Neural progenitor cell (in vitro differentiated cells): ENCODE measurements around the gene PDK3. TPM values are rescaled to one million over a fixed set of nuclear protein-coding genes. Genes with fewer than 3 reads are reported as not detected.

ENCODE experiments used
- DNase-seq: peaks from one replicate; pipeline ENCODE4 v3.0.0-alpha.2; 2016; ENCODE audit warnings: low spot score
- H2AFZ ChIP-seq: fragments of 200-600 bp; sonication (generic); replicated peaks from 2 replicates; pipeline ENCODE4 v1.6.1; 2016; ENCODE audit warnings: antibody characterized with exemption
- H3F3A ChIP-seq: fragments of 200-600 bp; sonication (generic); 2 replicates; pipeline ENCODE4 v1.6.1; 2016; ENCODE audit warnings: antibody characterized with exemption, low read depth
- H3K27ac ChIP-seq: fragments of 200-600 bp; sonication (generic); 2 replicates; pipeline ENCODE4 v1.5.1; 2016; ENCODE audit warnings: mild to moderate bottlenecking
- H3K27me3 ChIP-seq: fragments of 200-600 bp; sonication (generic); 2 replicates; pipeline ENCODE4 v1.6.1; 2016; ENCODE audit warnings: mild to moderate bottlenecking, moderate library complexity
- H3K36me3 ChIP-seq: fragments of 200-600 bp; sonication (generic); 2 replicates; pipeline ENCODE4 v1.5.1; 2016
- H3K4me1 ChIP-seq: fragments of 200-600 bp; sonication (generic); 2 replicates; pipeline ENCODE4 v1.6.1; 2016; ENCODE audit warnings: mixed run types
- H3K4me2 ChIP-seq: fragments of 200-600 bp; sonication (generic); 2 replicates; pipeline ENCODE4 v1.6.1; 2016
- H3K4me3 ChIP-seq: fragments of 200-600 bp; sonication (generic); 2 replicates; pipeline ENCODE4 v1.5.1; 2016
- H3K79me2 ChIP-seq: fragments of 200-600 bp; sonication (generic); 2 replicates; pipeline ENCODE4 v1.6.1; 2016; ENCODE audit warnings: low read depth
- H3K9ac ChIP-seq: fragments of 200-600 bp; sonication (generic); 2 replicates; pipeline ENCODE4 v1.6.1; 2016
- H3K9me3 ChIP-seq: fragments of 200-600 bp; sonication (generic); 2 replicates; pipeline ENCODE4 v1.5.1; 2016; ENCODE audit warnings: low read depth
- H4K20me1 ChIP-seq: fragments of 200-600 bp; sonication (generic); 2 replicates; pipeline ENCODE4 v1.6.1; 2016; ENCODE audit warnings: low read depth
- H3K27ac Mint-ChIP-seq: 3 replicates; pipeline ENCODE4 v1.8.0; 2021; ENCODE audit warnings: mixed read lengths
- H3K27me3 Mint-ChIP-seq: 2 replicates; pipeline ENCODE4 v1.8.0; 2022; ENCODE audit warnings: low read depth, mild to moderate bottlenecking, inconsistent platforms, moderate library complexity, mixed read lengths; ENCODE audit not compliant: insufficient read depth
- H3K36me3 Mint-ChIP-seq: 3 replicates; pipeline ENCODE4 v1.8.0; 2021; ENCODE audit warnings: mixed read lengths
- H3K4me1 Mint-ChIP-seq: 3 replicates; pipeline ENCODE4 v1.8.0; 2021; ENCODE audit warnings: mixed read lengths
- H3K4me3 Mint-ChIP-seq: 3 replicates; pipeline ENCODE4 v1.8.0; 2021; ENCODE audit warnings: mild to moderate bottlenecking, moderate library complexity, mixed read lengths
- H3K9me3 Mint-ChIP-seq: 3 replicates; pipeline ENCODE4 v1.8.0; 2020; ENCODE audit warnings: mixed read lengths
- EZH2 ChIP-seq: fragments of 200-600 bp; sonication (generic); IDR thresholded peaks from 2 replicates; pipeline ENCODE4 v1.6.1; 2017; ENCODE audit warnings: antibody characterized with exemption, mild to moderate bottlenecking, moderate library complexity
- EZH2phosphoT487 ChIP-seq: fragments of 200-600 bp; sonication (generic); IDR thresholded peaks from 2 replicates; pipeline ENCODE4 v1.6.1; 2017; ENCODE audit warnings: antibody characterized with exemption
- total RNA-seq: library from RNA; depleted of rRNA; stranded (reverse); fragments of >200 nt; gene quantifications from 2 replicates; pipeline ENCODE4 v1.2.3, GENCODE V29; 2015; ENCODE audit warnings: low replicate concordance
- TF ChIP-seq, protein P1 (sequence below): fragments of 200-600 bp; sonication (generic); IDR thresholded peaks from 2 replicates; pipeline ENCODE4 v1.5.1; 2017; ENCODE audit warnings: antibody characterized with exemption, mild to moderate bottlenecking

PDK3 gene
- total RNA-seq, 1 donor from 2014 or later, result 100 TPM

DNA sequence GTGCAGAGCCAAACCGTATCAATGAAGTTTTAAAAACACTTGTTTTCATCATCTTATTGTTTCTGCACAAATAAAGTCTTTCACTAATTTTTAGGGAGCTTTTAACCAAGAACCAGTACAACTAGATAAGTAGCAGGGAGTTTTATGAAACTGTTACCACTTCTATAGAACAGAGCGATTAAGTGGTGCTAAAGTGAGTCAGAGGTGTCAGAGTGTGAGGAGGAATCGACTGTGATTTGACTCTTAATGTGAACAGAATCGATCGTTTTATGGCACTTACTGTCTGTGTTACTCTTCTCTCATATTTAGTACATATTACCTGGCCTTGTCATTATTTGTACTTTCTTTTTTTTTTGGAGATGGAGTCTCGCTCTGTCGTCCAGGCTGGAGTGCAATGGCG, 43.3 kb downstream of the PDK3 start:
- H3K9me3 Mint-ChIP-seq, result no peaks in the 10 kb centered on the region
- no peak overlapping the region for H3K27ac Mint-ChIP-seq
- H3K36me3 Mint-ChIP-seq, result peaks cover 26% of the 10 kb centered on the region
- H3K4me1 Mint-ChIP-seq, result no peaks in the 10 kb centered on the region
- no peak for TF ChIP-seq EZH2phosphoT487
- no peak for TF ChIP-seq EZH2
- TF ChIP-seq, protein P1, sequence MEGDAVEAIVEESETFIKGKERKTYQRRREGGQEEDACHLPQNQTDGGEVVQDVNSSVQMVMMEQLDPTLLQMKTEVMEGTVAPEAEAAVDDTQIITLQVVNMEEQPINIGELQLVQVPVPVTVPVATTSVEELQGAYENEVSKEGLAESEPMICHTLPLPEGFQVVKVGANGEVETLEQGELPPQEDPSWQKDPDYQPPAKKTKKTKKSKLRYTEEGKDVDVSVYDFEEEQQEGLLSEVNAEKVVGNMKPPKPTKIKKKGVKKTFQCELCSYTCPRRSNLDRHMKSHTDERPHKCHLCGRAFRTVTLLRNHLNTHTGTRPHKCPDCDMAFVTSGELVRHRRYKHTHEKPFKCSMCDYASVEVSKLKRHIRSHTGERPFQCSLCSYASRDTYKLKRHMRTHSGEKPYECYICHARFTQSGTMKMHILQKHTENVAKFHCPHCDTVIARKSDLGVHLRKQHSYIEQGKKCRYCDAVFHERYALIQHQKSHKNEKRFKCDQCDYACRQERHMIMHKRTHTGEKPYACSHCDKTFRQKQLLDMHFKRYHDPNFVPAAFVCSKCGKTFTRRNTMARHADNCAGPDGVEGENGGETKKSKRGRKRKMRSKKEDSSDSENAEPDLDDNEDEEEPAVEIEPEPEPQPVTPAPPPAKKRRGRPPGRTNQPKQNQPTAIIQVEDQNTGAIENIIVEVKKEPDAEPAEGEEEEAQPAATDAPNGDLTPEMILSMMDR, result no peak
- DNase-seq, result no peak
- no peak overlapping the region for H3K4me2 ChIP-seq
- H2AFZ ChIP-seq, result no peak overlapping the region
- H3K79me2 ChIP-seq, result no peaks in the 10 kb centered on the region
- H3K4me1 ChIP-seq, result no peaks in the 10 kb centered on the region
- no peaks in the 10 kb centered on the region for H3F3A ChIP-seq
- no peak overlapping the region for H3K4me3 ChIP-seq
- no peak overlapping the region for H3K4me3 Mint-ChIP-seq
- H4K20me1 ChIP-seq, result no peaks in the 10 kb centered on the region
- no peaks in the 10 kb centered on the region for H3K9me3 ChIP-seq
- no peak overlapping the region for H3K9ac ChIP-seq
- H3K27me3 ChIP-seq, result no peaks in the 10 kb centered on the region
- H3K36me3 ChIP-seq, result no peaks in the 10 kb centered on the region
- H3K27ac ChIP-seq, result no peak overlapping the region
- H3K27me3 Mint-ChIP-seq, result no peaks in the 10 kb centered on the region

DNA sequence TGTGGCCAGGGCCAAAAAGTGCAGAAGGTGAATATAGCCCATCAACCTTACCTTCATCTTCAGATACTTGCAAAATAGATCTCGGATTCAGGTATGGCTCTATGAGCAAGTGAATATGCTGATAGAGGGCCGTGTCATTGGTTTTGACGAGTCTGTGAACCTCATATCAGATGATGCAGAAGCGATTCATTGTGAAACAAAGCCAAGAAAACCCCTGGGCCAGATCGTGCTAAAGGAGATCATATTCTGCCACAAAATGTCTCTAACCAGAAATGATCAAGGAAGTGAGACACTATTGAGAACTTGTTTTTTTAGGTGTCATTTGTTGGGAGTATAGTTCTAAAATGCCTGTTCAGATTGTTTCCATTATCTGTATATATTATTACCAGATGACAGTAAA, 48.3 kb downstream of the PDK3 start:
- H3F3A ChIP-seq, result peaks cover 14% of the 10 kb centered on the region
- no peak overlapping the region for H3K9ac ChIP-seq
- no peaks in the 10 kb centered on the region for H3K27me3 ChIP-seq
- peaks cover 4% of the 10 kb centered on the region for H3K4me1 Mint-ChIP-seq
- no peak overlapping the region for H3K27ac ChIP-seq
- H2AFZ ChIP-seq, result no peak overlapping the region
- no peaks in the 10 kb centered on the region for H3K4me1 ChIP-seq
- no peak overlapping the region for H3K4me3 ChIP-seq
- no peaks in the 10 kb centered on the region for H3K79me2 ChIP-seq
- H3K4me3 Mint-ChIP-seq, result no peak overlapping the region
- TF ChIP-seq EZH2phosphoT487 (no peak), EZH2 (no peak)
- TF ChIP-seq, protein P1, result no peak
- no peaks in the 10 kb centered on the region for H3K36me3 ChIP-seq
- DNase-seq, result no peak
- H3K9me3 ChIP-seq, result no peaks in the 10 kb centered on the region
- H3K27me3 Mint-ChIP-seq, result no peaks in the 10 kb centered on the region
- H3K27ac Mint-ChIP-seq, result no peak overlapping the region
- H3K4me2 ChIP-seq, result no peak overlapping the region
- H3K9me3 Mint-ChIP-seq, result no peaks in the 10 kb centered on the region
- H3K36me3 Mint-ChIP-seq, result peaks cover 13% of the 10 kb centered on the region
- H4K20me1 ChIP-seq, result no peaks in the 10 kb centered on the region

DNA sequence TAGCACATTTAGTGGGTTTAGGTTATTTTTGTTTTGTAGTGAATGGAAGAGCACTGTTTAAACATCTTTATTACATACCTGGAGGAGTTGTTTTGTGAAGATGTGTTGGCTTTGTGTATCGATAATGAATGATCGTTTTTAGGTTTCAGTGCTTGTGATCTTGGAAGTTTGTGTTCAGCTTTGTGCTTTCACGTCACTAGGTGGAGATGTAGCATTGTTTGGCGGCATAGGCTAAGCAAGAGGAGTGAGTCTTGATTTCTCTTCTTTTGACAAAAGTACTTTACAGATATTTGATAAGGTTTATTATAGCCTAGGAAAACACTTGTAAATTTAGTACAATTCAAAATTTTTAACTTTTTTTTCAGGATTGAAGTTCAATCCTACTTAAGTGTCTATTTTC, 50.4 kb downstream of the PDK3 start:
- peak overlapping the region; percentile 15 for H3K9ac ChIP-seq

More for the DNA sequence above, 50.4 kb downstream of the PDK3 start:
- peaks cover 2% of the 10 kb centered on the region for H3K36me3 ChIP-seq
- Mint-ChIP-seq H3K36me3 (peaks cover 9% of the 10 kb centered on the region), H3K27me3 (no peaks in the 10 kb centered on the region), H3K4me1 (peaks cover 4% of the 10 kb centered on the region), H3K9me3 (no peaks in the 10 kb centered on the region), H3K27ac (no peak overlapping the region), H3K4me3 (no peak overlapping the region)
- H2AFZ ChIP-seq, result no peak overlapping the region
- no peaks in the 10 kb centered on the region for H4K20me1 ChIP-seq
- H3K79me2 ChIP-seq, result no peaks in the 10 kb centered on the region
- H3K27ac ChIP-seq, result no peak overlapping the region
- H3K4me3 ChIP-seq, result no peak overlapping the region
- H3F3A ChIP-seq, result peaks cover 14% of the 10 kb centered on the region
- TF ChIP-seq, protein P1, result peak; percentile 63
- TF ChIP-seq EZH2, result no peak
- peak; percentile 48 for DNase-seq
- no peaks in the 10 kb centered on the region for H3K27me3 ChIP-seq
- H3K4me1 ChIP-seq, result no peaks in the 10 kb centered on the region
- no peaks in the 10 kb centered on the region for H3K9me3 ChIP-seq
- H3K4me2 ChIP-seq, result no peak overlapping the region
